Spinal cord (tissue), 10 donors: Measurements from ENCODE around the gene SEC31A. TPM values are rescaled to one million over a fixed set of nuclear protein-coding genes. Genes with fewer than 3 reads are reported as not detected.
"Not testable (repeated sequence)": the region's sequence is repeated elsewhere in the genome, so short reads cannot be mapped to it uniquely, and the experiment has no call there.

Source experiments
- DNase-seq, 6 donors: peaks; one replicate each; pipeline versions ENCODE4 v3.0.0 to v3.0.0-alpha.2; 2013 to 2015; ENCODE audit warnings: low spot score in 6 of 6, low read depth in 4 of 6
- H3K27ac ChIP-seq: one replicate; pipeline ENCODE4 v1.5.1; 2013; ENCODE audit warnings: low read depth, low read length, control low read depth
- H3K27me3 ChIP-seq: one replicate; pipeline ENCODE4 v1.6.1; 2013; ENCODE audit warnings: low read length; ENCODE audit not compliant: control insufficient read depth, insufficient read depth
- H3K36me3 ChIP-seq: one replicate; pipeline ENCODE4 v1.6.1; 2013; ENCODE audit warnings: low read length; ENCODE audit not compliant: control insufficient read depth, insufficient read depth
- H3K4me1 ChIP-seq: one replicate; pipeline ENCODE4 v1.6.1; 2013; ENCODE audit warnings: low read length; ENCODE audit not compliant: control insufficient read depth, insufficient read depth
- H3K4me3 ChIP-seq: one replicate; pipeline ENCODE4 v1.5.1; 2013; ENCODE audit warnings: low read depth, low read length, control low read depth
- H3K9me3 ChIP-seq: one replicate; pipeline ENCODE4 v1.6.1; 2013; ENCODE audit warnings: low read length; ENCODE audit not compliant: control insufficient read depth, insufficient read depth
- WGBS: methylation state at CpG from one replicate; pipeline ENCODE4 v1.1.5; 2013; ENCODE audit warnings: missing lambda C conversion rate; ENCODE audit not compliant: insufficient coverage; 5-methylcytosine and 5-hydroxymethylcytosine counted together
- polyA plus RNA-seq, 2 donors: library from polyadenylated mRNA; unstranded; fragments of 120-200 nt; gene quantifications; one replicate each; pipeline ENCODE4 v1.2.1, GENCODE V29; 2013; ENCODE audit not compliant: insufficient read length in 2 of 2
- total RNA-seq, 2 donors: library from RNA; depleted of rRNA in 1 of 2; stranded (reverse); fragments of 120-200 nt in 1 of 2; fragments of >200 nt in 1 of 2; gene quantifications; one replicate each; pipeline versions ENCODE4 v1.2.3 to v1.2.4, GENCODE V29; 2013 to 2014
- donor health status: healthy.

Gene SEC31A
- total and polyA plus RNA-seq, 4 donors: 121 to 177 (median 151) TPM

DNA sequence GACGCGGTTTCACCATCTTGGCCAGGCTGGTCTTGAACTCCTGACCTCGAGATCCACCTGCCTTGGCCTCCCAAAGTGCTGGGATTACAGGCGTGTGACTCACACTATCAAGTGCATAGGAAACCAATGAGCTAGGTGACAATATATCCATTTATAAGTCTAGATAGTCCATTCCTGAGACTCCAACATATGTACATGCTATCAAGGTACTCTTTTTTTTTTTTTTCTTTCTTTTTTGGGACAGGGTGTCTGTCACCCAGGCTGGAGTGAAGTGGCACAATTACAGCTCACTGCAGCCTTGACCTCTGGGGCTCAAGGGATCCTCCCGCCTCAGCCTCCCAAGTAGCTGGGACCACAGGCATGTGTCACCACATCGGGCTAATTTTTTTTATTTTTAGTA is 74.1 kb downstream of the SEC31A start:
- not testable (repeated sequence) for H3K9me3 ChIP-seq, H3K4me3 ChIP-seq, H3K4me1 ChIP-seq, H3K27ac ChIP-seq, DNase-seq, H3K27me3 ChIP-seq
- WGBS: 100% methylated on average over 2 of the region's 6 CpGs
- H3K36me3 ChIP-seq: peaks cover 22% of the 10 kb centered on the region

DNA sequence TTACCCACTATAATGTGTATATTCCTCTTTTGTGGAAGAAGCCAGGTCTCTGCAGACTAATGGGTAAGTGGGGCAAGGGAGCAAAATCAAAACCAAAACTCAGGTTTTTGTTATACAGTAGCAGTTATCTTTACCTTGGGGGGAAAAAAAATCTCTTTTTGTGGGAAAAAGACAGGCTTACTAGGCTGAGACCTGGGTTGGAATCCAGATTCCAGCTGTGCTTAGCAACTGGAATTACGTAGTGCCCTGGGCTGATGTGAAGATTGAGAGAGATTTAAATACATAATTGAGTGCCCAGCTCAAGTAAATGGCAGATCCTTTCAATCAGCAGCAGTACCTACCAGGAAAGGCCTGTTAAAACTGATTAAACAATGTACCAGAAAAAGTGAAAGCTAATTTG is 76.9 kb downstream of the SEC31A start:
- no peak for DNase-seq
- no peaks in the 10 kb centered on the region for H3K9me3 ChIP-seq
- H3K4me3 ChIP-seq: no peak overlapping the region
- H3K27me3 ChIP-seq: no peaks in the 10 kb centered on the region
- H3K4me1 ChIP-seq: peaks cover 3% of the 10 kb centered on the region
- no peak overlapping the region for H3K27ac ChIP-seq
- peaks cover 15% of the 10 kb centered on the region for H3K36me3 ChIP-seq
- WGBS: 75% methylated on average over 1 of the region's 1 CpG

DNA sequence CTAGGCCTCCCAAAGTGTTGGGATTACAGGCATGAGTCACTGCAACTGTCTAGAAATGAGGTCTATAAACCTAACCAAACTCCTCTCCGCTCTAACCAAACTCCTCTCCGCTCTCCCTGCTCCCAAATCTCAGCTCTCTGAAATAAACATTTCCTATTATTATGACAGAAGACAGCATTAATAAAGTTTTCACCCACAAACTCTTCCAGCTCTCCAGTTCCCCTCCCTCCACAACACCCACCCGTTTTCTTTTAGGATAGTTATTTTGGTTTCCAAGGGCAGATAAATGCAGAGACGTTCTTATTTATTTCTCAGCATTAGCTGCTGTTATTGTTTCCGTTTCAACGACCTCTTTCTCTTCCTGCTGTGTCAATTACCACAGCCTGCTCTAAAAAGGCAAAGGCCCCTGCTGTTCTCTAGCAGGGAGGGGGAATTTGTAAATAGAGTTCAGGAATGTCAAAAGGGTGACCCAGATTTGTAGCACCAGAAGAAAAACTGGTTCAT is 79.1 kb downstream of the SEC31A start:
- no peaks in the 10 kb centered on the region for H3K9me3 ChIP-seq
- H3K4me3 ChIP-seq: no peak overlapping the region
- 14% methylated on average over 2 of the region's 6 CpGs for WGBS
- DNase-seq: peak in 3 of 6 donors; percentile 43 to 88 (median 82)
- no peak overlapping the region for H3K27ac ChIP-seq
- H3K4me1 ChIP-seq: peaks cover 3% of the 10 kb centered on the region
- H3K27me3 ChIP-seq: no peaks in the 10 kb centered on the region
- peaks cover 2% of the 10 kb centered on the region for H3K36me3 ChIP-seq

DNA sequence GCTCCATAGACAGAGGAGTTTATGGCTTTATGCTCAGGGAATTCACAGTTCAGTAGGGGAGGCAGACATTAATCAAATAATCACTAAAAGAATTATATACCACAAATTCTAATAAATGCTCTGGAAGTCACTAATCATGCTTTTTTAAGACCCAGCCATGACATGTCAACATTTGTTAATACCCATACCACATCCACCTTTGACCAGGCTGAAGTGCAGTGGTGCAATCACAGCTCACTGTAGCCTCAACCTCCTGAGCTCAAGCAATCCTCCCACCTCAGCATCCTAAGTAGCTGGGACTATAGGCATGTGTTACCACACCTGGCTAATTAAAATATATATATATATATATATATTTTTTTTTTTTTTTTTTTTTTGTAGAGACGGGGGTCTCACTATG is 79.6 kb downstream of the SEC31A start:
- no peak overlapping the region for H3K27ac ChIP-seq
- H3K27me3 ChIP-seq: no peaks in the 10 kb centered on the region
- H3K9me3 ChIP-seq: no peaks in the 10 kb centered on the region
- H3K4me3 ChIP-seq: no peak overlapping the region
- no CpG with 5 or more reads among the region's 1 CpG for WGBS
- no peaks in the 10 kb centered on the region for H3K36me3 ChIP-seq
- DNase-seq: no peak
- H3K4me1 ChIP-seq: peaks cover 3% of the 10 kb centered on the region

DNA sequence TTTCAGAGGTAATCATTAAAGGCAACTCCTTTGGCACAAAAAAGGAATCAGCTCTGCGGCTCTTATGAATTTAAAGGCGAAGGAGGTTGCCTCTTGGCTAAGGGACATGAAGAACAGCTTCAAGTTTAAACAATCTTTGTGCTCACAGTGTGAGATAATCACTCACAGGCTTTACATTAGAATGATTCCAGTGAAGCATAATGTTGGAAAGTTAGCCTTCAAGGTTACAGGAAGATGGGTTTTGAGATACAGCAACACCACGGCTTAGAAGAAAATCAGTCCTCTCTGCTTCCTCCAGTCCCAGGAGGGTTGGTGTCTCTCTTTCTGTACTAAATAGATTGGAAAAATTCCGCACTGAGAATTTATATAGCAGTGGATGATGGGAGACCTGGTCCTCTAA is 80.8 kb downstream of the SEC31A start:
- no peaks in the 10 kb centered on the region for H3K27me3 ChIP-seq
- no peak overlapping the region for H3K27ac ChIP-seq
- no peak overlapping the region for H3K4me3 ChIP-seq
- peaks cover 3% of the 10 kb centered on the region for H3K4me1 ChIP-seq
- peak in 1 of 6 donors; percentile 56 for DNase-seq
- WGBS: 69% methylated on average over 2 of the region's 4 CpGs
- no peaks in the 10 kb centered on the region for H3K36me3 ChIP-seq
- H3K9me3 ChIP-seq: no peaks in the 10 kb centered on the region

DNA sequence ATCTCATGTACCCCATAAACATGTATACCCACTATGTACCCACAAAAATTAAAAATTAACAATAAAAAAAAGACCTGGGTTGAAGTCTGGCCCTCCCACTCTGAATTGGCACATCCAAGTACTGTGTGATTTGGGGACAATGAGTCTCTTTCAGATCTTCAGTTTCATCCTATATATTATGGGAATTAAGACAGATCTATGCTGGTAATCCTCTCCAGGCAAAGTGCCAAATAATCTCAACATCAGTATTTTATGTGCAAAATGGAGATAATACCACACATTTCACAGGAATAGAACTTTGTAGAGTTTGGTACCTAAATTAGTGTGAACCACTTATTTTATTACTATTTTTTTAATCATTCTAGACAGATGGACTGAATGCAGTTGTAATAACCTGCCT is 81.3 kb downstream of the SEC31A start:
- DNase-seq: no peak
- peaks cover 3% of the 10 kb centered on the region for H3K4me1 ChIP-seq
- no peaks in the 10 kb centered on the region for H3K36me3 ChIP-seq
- no peak overlapping the region for H3K27ac ChIP-seq
- H3K9me3 ChIP-seq: no peaks in the 10 kb centered on the region
- no peaks in the 10 kb centered on the region for H3K27me3 ChIP-seq
- H3K4me3 ChIP-seq: no peak overlapping the region

DNA sequence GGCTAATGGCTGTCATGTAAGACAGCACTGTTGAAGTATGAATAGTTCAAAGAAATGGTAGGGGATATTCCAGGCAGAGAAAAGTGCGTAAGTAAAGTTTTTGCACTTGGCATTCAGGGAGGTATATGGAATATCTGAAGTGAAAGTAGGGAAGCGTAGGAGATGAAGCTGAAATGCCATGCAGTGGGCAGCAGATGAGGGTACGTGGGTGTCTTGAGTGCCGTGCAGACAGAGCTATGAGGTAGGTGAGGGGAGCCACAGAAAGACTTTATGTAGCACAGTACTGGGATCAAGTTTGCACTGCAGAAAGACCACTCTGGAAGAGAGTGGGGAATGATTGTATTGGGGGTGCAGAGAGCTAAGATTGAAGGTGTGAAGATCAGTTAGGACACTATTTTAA is 87.2 kb downstream of the SEC31A start:
- no peak overlapping the region for H3K27ac ChIP-seq
- H3K36me3 ChIP-seq: no peaks in the 10 kb centered on the region
- peaks cover 9% of the 10 kb centered on the region for H3K4me1 ChIP-seq
- H3K9me3 ChIP-seq: no peaks in the 10 kb centered on the region
- H3K27me3 ChIP-seq: no peaks in the 10 kb centered on the region
- no peak overlapping the region for H3K4me3 ChIP-seq
- no peak for DNase-seq
- WGBS: 81% methylated on average over 4 of the region's 4 CpGs

DNA sequence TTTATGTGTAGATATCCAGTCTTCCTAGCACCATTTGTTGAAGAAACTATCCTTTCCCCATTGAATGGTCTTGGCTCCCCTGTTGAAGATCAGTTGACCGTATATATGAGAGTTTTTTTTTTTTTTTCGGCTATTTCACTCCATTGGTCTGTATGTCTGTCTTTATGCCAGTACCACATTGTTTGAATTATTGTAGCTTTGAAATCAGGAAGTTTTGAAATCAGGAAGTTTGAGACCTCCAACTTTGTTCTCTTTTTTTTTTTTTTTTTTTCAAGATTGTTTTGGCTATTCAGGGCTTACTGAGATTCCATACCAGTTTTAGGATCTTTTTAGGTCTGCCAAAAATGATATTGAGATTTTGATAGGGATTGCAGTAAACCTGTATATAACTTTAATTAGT is 88.0 kb downstream of the SEC31A start:
- no peak for DNase-seq
- Histone ChIP-seq H3K36me3 (no peaks in the 10 kb centered on the region), H3K4me1 (peaks cover 11% of the 10 kb centered on the region), H3K27me3 (no peaks in the 10 kb centered on the region), H3K9me3 (no peaks in the 10 kb centered on the region), H3K4me3 (no peak overlapping the region), H3K27ac (no peak overlapping the region)
- WGBS: no CpG with 5 or more reads among the region's 2 CpGs

DNA sequence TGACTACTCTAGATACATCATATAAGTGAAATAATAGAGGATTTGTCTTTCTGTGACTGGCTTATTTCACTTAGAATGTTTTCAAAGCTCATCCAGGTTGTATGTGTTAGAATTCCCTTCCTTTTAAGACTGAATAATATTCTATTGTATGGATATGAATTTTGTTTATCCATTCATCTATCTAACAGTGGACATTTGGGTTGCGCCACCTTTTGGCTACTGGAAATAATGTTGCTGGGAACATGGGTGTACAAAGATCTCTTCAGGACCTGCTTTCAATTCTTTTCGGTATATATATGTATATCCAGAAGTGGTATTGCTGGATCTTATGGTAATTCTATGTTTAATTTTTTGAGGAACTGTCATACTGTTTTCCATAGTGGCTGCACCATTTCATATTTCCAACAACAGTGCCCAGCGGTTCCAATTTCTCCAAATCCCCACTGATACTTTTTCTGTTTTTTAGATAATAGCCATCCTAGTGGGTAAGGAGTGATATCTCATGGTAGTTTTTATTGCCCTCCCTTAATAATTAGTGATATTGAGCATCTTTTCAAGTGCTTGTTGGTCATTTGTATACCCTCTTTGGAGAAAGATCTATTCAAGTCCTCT is 88.9 kb downstream of the SEC31A start:
- WGBS: no CpG with 5 or more reads among the region's 3 CpGs
- Histone ChIP-seq H3K27ac (no peak overlapping the region), H3K9me3 (no peaks in the 10 kb centered on the region), H3K4me1 (peaks cover 19% of the 10 kb centered on the region), H3K4me3 (no peak overlapping the region), H3K27me3 (no peaks in the 10 kb centered on the region), H3K36me3 (no peaks in the 10 kb centered on the region)
- peak in 2 of 6 donors; percentile 32 to 76 for DNase-seq

DNA sequence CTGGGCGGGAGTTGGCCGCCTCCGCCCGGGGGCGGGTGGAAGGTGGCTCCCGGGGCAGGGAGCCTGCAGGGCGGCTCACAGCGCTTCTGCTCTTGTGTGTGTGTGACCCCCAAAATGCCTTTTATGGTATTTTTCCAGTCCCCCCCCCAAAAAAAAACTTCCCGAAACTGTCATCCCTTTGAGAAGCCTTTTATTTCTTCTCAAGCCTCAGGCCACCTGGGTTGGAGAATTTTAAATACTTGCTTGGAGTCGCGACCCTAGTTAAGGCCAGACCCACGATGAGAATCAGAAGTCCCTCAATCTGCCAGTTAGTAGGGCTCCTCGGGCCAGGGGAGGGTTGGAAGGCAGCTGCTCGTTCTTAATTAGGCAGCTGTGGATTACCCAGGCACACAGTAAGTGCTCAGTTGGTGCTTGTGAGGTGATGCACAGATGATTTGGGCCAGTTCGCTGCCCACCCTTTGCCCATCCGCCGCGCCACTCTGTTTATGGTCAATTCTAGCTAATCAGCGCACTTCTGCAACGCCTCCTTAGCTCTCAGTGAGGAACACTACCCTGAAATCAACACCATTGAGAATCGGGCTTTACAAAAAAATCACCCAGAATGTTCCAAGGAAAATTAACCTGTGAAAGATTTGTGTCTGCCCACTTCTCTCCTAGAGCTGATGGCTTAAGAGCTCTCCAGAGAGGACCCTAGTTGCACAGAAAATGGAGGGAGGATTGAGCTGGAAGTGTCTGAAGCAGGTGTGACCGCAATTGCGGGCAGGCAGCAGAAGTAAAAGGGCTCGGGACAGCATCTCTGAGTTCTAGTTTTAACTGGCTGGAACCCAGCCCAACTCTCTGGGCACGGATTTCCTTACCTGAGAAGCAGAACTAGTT is 91.7 kb downstream of the SEC31A start:
- WGBS: 10% methylated on average over 19 of the region's 25 CpGs
- H3K4me1 ChIP-seq: peaks cover 42% of the 10 kb centered on the region
- H3K27me3 ChIP-seq: no peaks in the 10 kb centered on the region
- H3K27ac ChIP-seq: peak overlapping the region; percentile 88
- H3K9me3 ChIP-seq: no peaks in the 10 kb centered on the region
- H3K36me3 ChIP-seq: peaks cover 4% of the 10 kb centered on the region
- peak overlapping the region; percentile 79 for H3K4me3 ChIP-seq
- DNase-seq: peak in 1 of 6 donors; percentile 74
